Inflammatory macrophage treated with lipopolysaccharide for 4 hours (primary cell): ENCODE measurements around the gene NOD1.
"Not testable (repeated sequence)": the region's sequence is repeated elsewhere in the genome, so short reads cannot be mapped to it uniquely, and the experiment has no call there.

ENCODE experiments used
- DNase-seq: peaks from one replicate; pipeline ENCODE4 v3.0.0-alpha.2; 2020

NOD1 gene

DNA sequence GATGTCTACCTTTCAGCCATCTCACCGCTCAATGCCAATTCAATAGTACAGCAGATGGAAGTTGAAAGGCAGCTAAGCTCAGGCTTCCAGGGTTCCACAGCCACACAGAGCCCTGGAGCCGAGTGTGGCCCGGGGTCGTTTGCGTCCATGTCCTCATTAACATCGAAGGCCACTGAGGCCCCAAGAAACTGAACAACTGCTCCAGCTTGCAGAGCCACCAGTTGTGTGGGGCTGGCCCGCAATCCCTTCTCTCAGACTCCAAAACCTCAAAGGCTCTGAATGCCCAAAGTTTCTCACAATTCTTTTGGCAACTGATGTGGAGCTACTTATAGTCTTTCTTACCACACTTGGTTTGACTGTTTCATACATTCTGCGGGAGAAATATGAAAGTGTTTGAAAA is 31.1 kb downstream of the NOD1 start:
- DNase-seq = no peak

GRCh38 chr7:30446266-30446665 is 32.3 kb downstream of the NOD1 start:
- no peak for DNase-seq

DNA sequence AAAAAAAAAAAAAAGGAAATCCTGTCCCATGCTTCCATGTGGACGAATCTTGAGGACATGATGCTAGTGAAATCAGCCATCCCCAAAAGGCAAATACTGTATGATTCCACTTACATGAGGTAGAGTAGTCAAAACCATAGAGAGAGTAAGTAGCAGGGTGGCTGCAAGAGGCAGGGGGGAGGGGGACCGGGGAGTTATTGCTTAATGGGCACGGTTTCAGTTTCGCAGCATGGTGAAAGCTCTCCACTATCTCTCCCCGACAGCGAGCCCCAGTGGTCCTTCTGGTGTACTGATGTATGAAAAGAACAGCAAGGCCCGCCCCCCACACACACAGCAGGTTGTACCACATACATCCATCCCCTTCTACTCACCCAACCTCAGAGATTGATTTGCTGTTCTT is 32.8 kb downstream of the NOD1 start:
- DNase-seq = peak; percentile 93

DNA sequence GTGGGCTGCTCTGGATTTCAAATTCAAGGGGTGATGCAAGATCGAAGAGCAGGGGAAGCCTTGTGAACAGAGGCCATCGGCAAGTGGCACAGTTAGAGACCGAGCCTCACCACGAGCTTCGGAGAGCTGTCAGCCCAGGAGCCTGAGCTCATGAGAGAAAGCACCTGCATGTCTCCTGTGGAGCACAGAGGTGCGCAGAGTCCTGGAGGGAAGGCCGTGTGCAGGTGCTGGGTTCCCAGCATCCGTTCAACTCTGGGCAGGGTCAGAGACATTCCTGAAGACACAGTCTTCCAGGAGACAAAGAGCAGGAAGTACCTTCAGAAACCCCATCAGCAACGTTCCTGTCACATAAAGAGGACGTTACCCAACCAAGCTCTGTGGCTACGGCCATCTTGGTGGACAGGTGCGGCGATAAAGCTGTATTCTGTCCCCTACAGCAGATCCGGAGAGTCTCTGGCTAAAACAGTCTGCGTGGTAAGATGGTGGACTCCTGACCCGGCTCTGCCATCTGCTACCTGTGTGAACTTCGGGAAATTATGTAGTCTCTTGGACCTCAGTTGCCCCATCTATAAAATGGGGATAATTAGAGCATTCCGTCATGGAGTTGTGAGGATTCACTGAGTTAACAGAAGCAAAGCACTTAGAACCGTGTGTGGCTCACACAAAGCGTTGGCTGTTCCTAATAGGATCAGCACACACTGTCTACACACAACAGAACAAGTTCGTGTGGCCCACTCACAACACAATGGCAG is 40.6 kb downstream of the NOD1 start:
- DNase-seq = peak; percentile 35

GRCh38 chr7:30436518-30436917 is 42.1 kb downstream of the NOD1 start:
- DNase-seq = no peak

- no peak for DNase-seq
Observed at GRCh38 chr7:30436046-30436445, 42.5 kb downstream of the NOD1 start.

- peak; percentile 60 for DNase-seq
Observed at GRCh38 chr7:30434140-30434799, 44.3 kb downstream of the NOD1 start.

DNA sequence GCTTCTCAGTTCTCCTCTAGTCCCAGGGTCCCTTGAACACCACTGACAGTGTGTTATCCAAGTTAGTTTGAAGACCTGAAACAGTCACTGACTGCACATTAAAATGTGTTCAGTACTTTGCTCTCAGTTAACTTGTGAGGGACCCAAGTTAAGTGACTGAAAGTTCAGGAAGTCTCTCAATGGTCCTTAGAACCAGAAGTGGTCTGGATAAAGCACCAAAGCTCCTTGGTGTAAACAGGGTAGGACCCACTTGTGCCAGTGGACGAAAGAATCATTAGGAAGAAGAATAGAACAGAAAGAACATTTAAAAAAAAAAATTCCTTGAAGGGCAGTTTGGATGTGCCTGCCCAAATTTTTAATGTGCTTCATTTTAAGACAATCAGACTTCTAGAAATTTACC is 45.1 kb downstream of the NOD1 start:
- DNase-seq = no peak

DNA sequence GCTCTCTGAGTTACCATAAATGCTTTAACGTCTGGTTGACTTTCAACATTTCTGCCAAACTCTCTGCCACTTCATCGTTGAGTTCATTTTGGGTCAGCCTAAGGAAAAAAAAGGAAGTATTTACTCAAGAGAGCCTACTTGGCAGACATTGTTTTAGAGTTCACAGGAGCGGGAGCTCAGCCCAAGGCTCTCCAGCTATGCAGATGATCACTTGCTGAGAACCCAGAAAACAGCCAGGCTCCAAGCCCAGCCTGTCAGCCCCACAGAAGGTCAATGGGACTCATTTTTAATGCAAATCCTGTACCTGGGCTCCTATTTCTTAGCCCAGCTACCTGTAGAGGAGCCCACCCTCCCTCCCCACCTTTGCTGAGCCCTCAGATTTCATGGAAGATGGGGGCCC is 45.5 kb downstream of the NOD1 start:
- DNase-seq = peak; percentile 81

DNA sequence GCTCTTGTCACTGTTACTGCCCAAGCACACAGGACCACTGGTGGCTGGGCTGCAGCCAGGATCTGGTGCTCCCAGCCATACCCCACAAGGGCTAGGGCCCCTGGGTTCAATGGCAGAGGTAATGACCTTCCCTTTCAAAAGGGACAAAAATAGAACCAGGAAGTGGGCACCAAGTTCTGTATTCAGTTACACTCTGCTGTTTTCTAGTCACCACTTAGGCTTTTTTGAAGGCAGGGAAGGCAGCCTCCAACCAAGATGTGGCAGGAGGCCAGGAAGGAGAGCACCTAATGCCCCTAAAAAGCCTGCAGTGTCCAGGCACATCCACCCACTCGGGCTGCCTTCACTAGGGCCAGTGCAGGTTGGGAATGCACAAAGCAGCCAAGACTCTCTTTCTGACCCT is 47.8 kb downstream of the NOD1 start:
- DNase-seq = peak; percentile 52

GRCh38 chr7:30430276-30430675 is 48.3 kb downstream of the NOD1 start:
- DNase-seq = peak; percentile 80

DNA sequence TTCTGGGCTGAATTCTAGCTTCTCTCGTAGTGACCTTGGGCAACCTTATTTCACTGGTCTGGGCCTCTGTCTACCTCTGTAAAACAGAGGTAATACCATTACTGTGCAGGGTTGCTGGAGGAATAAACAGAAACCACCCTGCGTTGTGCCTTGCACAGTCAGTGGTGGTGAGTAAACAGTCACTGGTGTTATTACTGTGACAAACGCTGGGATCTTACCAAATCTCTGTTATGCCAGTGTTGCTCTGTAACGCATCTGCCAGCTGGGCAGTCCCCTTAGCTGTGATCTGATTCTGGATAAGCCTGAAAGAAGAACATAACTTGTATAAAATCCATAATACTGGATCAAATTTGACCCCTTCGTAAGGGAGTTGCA is 49.4 kb downstream of the NOD1 start:
- DNase-seq = peak; percentile 79

DNA sequence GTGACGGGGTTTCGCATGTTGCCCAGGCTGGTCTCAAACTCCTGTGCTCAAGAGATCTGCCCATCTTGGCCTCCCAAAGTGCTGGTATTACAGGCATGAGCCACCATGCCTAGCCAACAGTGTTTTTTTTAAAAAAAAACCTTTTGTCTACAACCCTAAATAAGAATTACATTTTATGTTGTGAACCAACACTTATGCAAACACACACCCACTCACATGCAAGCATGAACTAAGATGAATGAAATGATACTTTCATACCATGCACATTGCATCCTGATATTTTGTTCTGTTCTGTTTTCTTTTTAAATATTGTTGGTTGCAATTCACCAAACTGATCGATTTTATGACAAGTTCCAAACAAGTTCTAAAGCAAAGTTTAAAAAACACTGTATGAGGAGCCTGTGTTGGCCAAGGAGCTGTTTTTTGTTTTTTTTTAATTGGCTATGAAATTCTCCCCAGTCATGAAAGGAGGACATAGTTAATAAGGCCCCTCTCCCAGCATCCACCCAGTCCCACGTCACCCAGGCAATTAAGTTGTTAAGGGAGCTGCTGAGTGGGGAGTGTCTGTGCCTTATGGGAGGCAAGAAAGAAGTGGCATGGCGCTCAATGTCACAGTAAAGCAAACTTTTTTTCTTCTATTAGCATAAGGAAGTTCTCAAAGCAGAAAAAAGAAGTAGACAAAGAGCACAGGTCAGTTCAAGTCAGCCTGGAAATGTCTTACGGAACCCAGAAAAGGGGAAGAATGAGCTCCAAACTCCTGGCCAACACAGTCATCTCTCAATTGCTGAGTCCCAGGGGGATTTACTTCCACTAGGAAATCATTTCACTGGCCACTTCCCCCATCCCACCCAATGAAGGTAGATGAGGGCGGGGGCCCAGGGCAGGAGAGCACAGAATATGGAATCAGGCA is 50.1 kb downstream of the NOD1 start:
- peak; percentile 85 for DNase-seq

- DNase-seq = peak; percentile 34
Observed at GRCh38 chr7:30427296-30428070, 51.1 kb downstream of the NOD1 start.

- DNase-seq = no peak
Observed at GRCh38 chr7:30424506-30424905, 54.1 kb downstream of the NOD1 start.

DNA sequence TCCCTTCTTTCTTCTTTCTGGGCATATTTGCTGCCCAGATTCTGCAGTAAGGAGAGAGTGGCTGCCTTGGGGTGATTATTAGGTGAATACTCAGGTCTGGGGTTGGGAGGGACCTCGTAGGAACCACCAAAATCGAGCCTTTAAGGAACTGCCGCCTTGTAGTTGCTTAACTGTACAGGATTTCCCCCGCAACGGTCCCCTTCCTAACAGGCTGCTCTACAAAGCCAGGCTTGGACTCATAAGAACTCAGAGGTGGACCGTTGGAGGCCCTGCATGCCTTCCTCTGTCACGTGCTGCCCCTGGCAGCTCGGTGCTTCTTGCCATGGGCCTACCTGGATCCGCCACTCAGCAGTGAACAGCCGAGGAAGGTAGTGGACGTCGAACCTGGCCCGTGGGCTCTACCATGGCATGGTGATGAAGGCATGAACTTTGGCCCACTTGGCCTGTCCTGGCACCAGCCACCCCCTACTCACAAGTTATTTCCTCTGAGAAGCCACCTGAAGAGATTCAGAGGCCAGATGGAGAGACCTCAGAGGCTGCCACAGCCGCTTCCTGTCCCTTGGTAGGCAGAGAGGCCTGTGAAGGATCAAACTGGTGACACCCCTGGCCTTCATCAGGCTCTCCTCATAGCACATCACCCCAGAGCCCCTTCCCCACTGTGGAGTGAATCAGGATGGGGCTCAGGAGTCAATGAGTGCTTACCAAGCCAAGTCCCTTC is 54.6 kb downstream of the NOD1 start:
- no peak for DNase-seq

DNA sequence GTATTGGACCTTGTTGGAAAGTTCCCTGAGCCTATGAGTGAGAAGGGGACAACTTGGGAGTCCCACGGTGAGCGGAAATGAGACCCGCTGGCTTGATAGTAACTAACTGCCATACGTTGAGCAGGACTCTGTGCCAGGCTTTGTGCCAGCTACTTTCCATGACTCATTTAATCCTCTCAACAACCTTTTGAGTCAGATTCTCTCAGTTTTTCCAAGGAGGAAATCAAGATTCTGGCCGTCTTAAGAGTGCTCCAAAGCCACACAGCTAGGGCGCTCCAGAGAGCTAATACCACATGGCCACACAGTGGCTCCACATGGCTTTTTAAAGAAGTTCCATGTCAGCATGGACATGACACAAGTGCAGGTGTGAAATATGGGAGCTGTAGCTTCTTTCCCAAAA is 55.7 kb downstream of the NOD1 start:
- no peak for DNase-seq

DNA sequence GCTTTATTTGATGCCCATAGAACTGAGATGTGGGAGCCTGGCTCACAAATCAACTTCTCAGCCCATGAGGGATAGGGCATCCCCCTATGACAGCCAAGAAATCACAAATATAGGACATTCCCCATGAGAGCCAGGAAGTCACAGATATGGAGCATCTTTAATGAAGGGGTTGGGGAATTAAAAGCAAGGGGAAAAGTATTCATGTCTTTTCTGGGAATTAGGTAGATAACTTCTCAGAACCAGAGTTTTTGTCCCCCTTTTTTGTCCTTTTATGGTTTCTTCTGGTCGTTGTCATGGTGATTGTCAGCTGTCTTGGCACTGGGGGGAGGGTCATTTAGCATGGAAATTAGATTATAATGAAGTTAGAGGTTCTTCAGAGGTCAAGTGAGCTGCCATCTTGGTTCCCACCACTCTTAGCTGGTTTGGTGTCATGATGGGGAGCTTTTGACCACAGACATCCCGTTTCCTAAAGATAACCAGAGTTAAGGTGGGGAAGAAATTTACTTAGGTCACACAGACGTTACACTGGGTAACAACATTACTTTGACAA is 56.9 kb downstream of the NOD1 start:
- no peak for DNase-seq

GRCh38 chr7:30420662-30421061 is 57.9 kb downstream of the NOD1 start:
- no peak for DNase-seq

- DNase-seq = not testable (repeated sequence)
Observed at GRCh38 chr7:30420080-30420479, 58.5 kb downstream of the NOD1 start.

- no peak for DNase-seq
Observed at GRCh38 chr7:30413864-30414263, 64.7 kb downstream of the NOD1 start.
